Natural killer cell treated with Interleukin-12 subunit alpha and Interleukin-12 subunit beta and Interleukin-15 and Interleukin-18, amount 100 ng/mL, for 72 hours (primary cell): ENCODE data around the gene GLB1L2. TPM values are rescaled to one million over a fixed set of nuclear protein-coding genes. Genes with fewer than 3 reads are reported as not detected.
A peak's percentile ranks its signal among the peaks of the same experiment; 100 is the strongest.

Experiments used
- ATAC-seq, 2 donors: fragments of 150-1000 bp; cut with Tn5 transposase in 1 of 2; sonication (Bioruptor Pico), chemical (Tn5 transposase) in 1 of 2; 2 replicates each; pipeline ENCODE4 v1.10.0; 2021
- DNase-seq: peaks from one replicate; pipeline ENCODE4 v3.0.0; 2022; ENCODE audit warnings: low spot score
- H3K27ac Mint-ChIP-seq, 2 donors: 1 replicate in 1 of 2; 2 replicates in 1 of 2; pipeline ENCODE4 v1.8.0; 2022; ENCODE audit warnings: mixed read lengths in 2 of 2, mild to moderate bottlenecking in 1 of 2, moderate library complexity in 1 of 2
- H3K27me3 Mint-ChIP-seq, 2 donors: 1 replicate in 1 of 2; 2 replicates in 1 of 2; pipeline ENCODE4 v1.8.0; 2022; ENCODE audit warnings: mixed read lengths in 2 of 2
- H3K36me3 Mint-ChIP-seq: one replicate; pipeline ENCODE4 v1.8.0; 2022; ENCODE audit warnings: mixed read lengths
- H3K4me1 Mint-ChIP-seq, 2 donors: 1 replicate in 1 of 2; 2 replicates in 1 of 2; pipeline ENCODE4 v1.8.0; 2022; ENCODE audit warnings: low read depth in 2 of 2, mixed read lengths in 2 of 2, mild to moderate bottlenecking in 1 of 2
- H3K4me3 Mint-ChIP-seq: one replicate; pipeline ENCODE4 v1.8.0; 2022; ENCODE audit warnings: mixed read lengths
- H3K9me3 Mint-ChIP-seq: 2 replicates; pipeline ENCODE4 v1.8.0; 2022; ENCODE audit warnings: mixed read lengths
- total RNA-seq, 2 donors: library from RNA; stranded (reverse); gene quantifications; one replicate each; pipeline ENCODE4 v1.2.3, GENCODE V29; 2022

GLB1L2 gene
- total RNA-seq, 2 donors from 2014 or later = 1.7 to 15.0 TPM

DNA sequence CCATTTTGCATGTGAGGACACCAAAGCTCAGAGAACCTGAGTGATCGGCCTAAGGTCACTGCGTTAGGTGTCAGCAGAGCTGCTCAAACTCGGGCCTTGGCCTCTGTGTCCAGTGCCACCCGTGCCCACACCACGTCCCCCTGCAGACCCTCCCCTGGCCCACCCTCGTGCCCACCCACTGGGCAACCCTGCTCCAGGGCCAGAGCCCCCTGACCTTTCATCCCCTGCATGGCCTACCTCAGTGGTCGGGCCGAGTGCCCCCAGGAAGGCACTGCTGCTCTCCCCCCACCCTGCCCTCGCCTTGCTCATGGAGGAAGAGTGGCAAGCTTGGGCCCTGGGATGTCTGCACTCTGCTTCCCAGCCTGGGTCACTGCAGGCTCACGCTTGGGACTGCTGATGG is 62.5 kb downstream of the GLB1L2 start:
- H3K4me3 Mint-ChIP-seq = no peak overlapping the region
- no peak overlapping the region for H3K27ac Mint-ChIP-seq
- peaks cover 27 to 44% of the 10 kb centered on the region in 2 donors for H3K4me1 Mint-ChIP-seq
- H3K9me3 Mint-ChIP-seq = no peaks in the 10 kb centered on the region
- no peak for ATAC-seq
- DNase-seq = no peak
- no peaks in the 10 kb centered on the region for H3K27me3 Mint-ChIP-seq
- H3K36me3 Mint-ChIP-seq = no peaks in the 10 kb centered on the region

DNA sequence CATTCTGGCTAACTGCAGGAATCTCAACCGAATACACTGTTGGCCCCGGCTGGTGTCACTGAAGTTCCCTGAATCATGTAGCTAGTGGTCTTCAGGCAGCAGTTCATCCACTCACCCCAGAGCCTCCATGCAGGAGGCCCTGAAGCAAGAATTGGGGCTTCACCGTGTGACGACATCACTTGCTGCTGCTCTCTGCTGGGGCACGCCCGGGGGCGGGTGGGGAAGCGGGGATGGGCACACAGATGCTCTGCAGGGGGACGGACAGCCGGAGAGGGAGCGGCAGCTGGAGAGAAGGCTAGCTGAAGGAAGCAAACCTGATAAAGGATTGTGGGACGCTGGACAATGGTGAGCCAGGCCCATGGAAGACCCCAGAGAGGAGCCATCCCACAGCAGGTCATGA is 63.2 kb downstream of the GLB1L2 start:
- ATAC-seq = no peak
- no peaks in the 10 kb centered on the region for H3K27me3 Mint-ChIP-seq

DNA sequence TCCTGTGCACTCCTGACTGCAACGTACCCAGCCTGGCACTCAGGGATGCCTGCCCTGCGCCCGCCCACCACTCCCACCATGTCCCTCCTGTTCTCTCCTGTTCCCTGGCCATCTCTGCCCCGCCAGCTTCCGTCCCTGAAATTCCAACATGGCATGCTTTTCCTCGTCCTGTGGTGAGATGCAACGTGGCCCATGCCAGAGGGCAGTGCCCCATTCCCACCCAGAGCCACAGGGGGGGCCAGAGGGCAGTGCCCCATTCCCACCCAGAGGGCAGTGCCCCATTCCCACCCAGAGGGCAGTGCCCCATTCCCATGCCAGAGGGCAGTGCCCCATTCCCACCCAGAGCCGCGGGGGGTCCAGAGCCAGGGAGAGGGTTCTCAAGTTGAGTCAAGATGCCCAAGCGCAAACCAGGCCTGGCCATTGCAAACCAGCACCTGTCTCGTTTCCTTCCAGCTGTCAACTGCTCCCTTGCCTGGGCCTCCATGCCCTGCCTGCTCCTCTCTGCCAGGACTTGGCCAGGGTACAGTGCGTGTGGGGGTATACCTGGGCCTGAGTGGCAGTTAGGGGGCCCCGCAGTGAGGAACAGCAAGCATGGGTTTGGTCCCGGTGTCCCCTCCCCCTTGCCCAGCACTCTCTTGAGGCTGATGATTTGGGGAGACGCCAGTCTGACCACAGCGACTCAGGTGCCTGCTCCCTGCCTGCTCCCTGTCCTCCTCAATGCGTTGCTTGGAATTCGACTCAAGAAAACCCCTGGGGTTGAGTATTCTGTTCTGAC is 65.7 kb downstream of the GLB1L2 start:
- DNase-seq = no peak
- Mint-ChIP-seq H3K4me1 (peaks cover 27 to 44% of the 10 kb centered on the region in 2 donors), H3K9me3 (no peaks in the 10 kb centered on the region), H3K27ac (no peak overlapping the region), H3K27me3 (no peaks in the 10 kb centered on the region), H3K4me3 (no peak overlapping the region), H3K36me3 (no peaks in the 10 kb centered on the region)
- ATAC-seq = no peak

More for the DNA sequence above, 63.2 kb downstream of the GLB1L2 start:
- Mint-ChIP-seq H3K27ac (no peak overlapping the region), H3K36me3 (no peaks in the 10 kb centered on the region), H3K4me3 (no peak overlapping the region), H3K4me1 (peaks cover 27 to 39% of the 10 kb centered on the region in 2 donors), H3K9me3 (no peaks in the 10 kb centered on the region)
- no peak for DNase-seq

DNA sequence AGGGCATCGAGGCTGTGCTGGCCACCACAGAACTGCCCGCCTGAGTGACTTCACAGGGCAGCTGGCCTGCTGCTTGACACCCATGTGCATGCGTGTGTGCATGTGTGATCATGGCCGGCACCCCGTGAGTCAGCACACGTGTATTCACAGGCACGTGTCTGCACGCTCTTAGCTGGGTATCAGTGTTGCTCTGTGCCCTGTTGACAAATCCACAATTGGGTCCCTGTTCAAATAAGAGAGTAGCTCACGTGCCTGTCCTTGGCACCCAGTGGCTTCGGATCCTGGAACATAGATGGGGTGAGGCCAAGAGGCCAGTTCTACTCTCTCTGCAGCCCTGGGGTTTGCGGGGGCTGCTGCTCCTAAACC is 66.3 kb downstream of the GLB1L2 start:
- H3K27ac Mint-ChIP-seq = no peak overlapping the region
- DNase-seq (no peak), ATAC-seq (no peak)
- no peak overlapping the region for H3K4me3 Mint-ChIP-seq
- H3K27me3 Mint-ChIP-seq = no peaks in the 10 kb centered on the region
- H3K36me3 Mint-ChIP-seq = no peaks in the 10 kb centered on the region
- peaks cover 29 to 44% of the 10 kb centered on the region in 2 donors for H3K4me1 Mint-ChIP-seq
- H3K9me3 Mint-ChIP-seq = no peaks in the 10 kb centered on the region

DNA sequence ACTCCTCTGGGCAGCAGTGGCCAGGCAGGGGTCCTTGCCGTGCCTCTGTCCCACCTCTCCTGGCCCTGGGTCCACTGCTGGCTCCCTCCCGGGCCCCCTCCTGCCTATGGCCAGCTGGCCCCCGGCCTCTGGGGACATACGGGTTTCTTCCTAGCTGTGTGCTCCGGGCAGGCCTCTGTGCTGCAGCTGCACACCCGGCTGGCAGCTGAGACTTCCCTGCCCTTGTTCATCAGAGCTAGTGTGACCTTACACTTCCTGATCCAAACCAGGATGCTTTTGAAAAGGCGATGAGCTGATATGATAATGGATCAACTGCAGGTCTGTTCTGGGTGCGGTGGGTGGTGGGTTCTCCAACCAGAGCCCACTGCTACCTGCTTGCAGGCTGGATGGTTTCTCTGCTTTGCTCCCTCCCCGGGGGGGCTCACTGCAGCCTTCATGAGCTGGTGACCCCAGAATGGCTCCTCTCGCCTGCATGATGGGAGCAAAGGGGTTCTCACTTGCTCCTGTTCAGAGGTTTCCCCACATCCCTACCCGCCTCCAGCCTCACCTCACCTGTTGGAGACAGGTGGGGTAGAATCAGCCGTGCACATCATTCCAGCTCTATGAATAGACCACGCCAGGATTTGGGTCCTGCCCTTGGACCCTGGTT is 67.0 kb downstream of the GLB1L2 start:
- H3K9me3 Mint-ChIP-seq = no peaks in the 10 kb centered on the region
- peaks cover 25 to 40% of the 10 kb centered on the region in 2 donors for H3K4me1 Mint-ChIP-seq
- H3K27ac Mint-ChIP-seq = no peak overlapping the region
- no peaks in the 10 kb centered on the region for H3K36me3 Mint-ChIP-seq
- DNase-seq = no peak
- no peak for ATAC-seq
- no peaks in the 10 kb centered on the region for H3K27me3 Mint-ChIP-seq
- H3K4me3 Mint-ChIP-seq = no peak overlapping the region

DNA sequence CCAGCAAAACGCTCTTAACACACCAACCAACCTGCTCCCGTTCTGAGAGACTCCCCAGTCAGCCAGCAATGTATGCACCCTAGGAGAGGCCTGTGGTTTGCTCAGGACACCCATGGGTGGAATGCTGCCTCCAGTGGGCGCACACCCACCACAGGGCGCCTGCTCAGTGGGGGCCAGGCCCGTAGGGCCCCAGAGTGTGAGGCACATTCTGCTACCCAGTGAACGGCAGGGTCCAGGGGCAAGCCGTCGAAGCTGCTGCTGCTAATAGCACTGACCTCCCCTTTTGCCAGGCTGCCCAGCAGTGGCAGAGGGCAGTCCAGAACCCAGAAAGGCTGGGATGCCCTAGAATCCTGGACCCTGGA is 67.5 kb downstream of the GLB1L2 start:
- Mint-ChIP-seq H3K9me3 (no peaks in the 10 kb centered on the region), H3K4me1 (peaks cover 25 to 39% of the 10 kb centered on the region in 2 donors), H3K4me3 (no peak overlapping the region), H3K27ac (no peak overlapping the region), H3K27me3 (no peaks in the 10 kb centered on the region), H3K36me3 (no peaks in the 10 kb centered on the region)
- ATAC-seq (no peak), DNase-seq (no peak)

DNA sequence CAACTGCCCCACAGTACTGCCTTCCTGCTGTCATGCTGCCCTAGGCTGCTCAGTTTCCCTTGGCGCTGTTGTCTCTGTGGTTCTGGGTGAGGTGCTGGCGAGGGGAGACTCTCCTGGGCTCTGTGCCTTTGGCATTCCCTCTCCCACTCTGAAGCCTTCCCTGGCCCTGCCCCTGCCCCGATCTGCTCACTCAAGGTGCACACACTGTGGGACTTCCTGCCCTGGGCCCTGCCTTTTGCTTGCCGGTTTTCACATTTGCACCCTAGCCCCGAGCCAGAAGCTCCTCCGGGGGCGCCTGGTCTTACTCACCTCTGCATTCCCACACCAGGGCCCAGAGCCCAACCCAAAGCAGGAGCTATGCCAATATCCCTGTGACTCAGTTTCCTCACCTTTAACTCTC is 68.2 kb downstream of the GLB1L2 start:
- no peaks in the 10 kb centered on the region for H3K9me3 Mint-ChIP-seq
- no peak for DNase-seq
- peaks cover 25 to 41% of the 10 kb centered on the region in 2 donors for H3K4me1 Mint-ChIP-seq
- peak overlapping the region in 1 of 2 donors; percentile 35 for H3K27ac Mint-ChIP-seq
- no peak for ATAC-seq
- no peak overlapping the region for H3K4me3 Mint-ChIP-seq
- H3K27me3 Mint-ChIP-seq = no peaks in the 10 kb centered on the region
- no peaks in the 10 kb centered on the region for H3K36me3 Mint-ChIP-seq

DNA sequence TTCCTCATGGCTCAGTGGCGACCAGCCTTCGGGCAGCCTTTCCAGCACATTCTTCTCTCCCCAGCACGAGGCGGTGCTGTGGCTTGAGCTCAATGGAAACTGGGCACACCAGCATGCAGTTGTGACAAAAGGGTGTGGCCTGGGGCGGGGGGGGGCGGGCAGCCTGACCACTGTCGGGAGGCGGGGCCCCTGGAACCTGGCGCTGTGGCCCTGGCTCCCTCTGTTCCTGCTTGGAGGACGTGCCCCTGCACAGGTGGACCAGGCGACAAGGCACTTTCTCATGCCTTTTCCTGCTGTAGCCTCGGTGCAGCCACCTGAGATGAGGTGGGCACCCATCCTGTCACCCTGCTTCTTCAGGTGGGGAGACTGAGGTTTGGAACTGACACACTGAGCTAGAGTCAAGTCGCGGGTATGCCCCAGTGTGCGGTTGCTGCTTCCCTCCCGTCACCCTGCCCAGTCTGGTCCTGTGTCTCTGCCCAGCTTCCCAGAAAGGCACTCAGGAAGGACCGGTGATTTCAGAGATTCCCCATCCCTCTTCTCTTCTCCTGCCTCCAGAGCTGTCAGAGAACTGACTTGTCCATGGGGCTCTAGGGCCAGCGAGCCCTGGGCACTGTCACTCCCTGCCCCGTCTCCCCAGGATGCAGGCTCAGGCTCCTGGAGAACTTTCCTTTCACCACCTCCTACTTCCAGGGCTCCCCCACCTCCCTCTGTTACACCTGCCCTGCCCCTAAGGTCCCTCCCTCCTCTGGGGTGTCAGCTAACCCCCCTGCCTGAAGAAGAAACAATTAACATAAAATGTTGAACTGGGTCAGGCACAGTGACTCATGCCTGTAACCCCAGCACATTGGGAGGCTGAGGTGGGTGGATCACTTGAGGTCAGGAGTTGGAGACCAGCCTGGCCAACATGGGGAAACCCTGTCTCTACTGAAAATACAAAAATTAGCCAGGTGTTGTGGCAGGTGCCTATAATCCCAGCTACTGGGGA is 70.3 kb downstream of the GLB1L2 start:
- DNase-seq (no peak), ATAC-seq (peak; percentile 56 to 59)
- Mint-ChIP-seq H3K27me3 (no peaks in the 10 kb centered on the region), H3K4me1 (peaks cover 35 to 42% of the 10 kb centered on the region in 2 donors), H3K4me3 (peak overlapping the region; percentile 40), H3K9me3 (no peaks in the 10 kb centered on the region), H3K36me3 (no peaks in the 10 kb centered on the region), H3K27ac (peak overlapping the region in 1 of 2 donors; percentile 56)

DNA sequence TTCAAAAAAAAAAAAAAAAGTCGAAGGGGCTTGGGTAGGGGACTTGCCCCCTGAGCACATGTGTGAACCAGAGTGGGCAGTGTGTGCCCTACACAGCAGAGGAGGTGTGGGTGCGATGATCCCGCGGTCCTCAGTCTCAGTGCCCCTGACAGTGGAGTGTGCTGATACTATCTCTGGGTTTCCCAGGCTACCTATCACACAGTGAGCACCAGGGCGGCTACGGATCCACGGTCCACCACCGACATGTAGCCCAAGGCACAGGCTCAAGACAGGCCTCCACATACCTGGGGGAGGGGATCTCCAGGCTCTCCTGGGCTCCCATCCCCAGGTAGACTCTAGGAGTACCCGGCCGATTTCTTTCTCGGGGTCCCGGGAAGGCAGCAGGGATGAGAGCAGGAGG is 71.1 kb downstream of the GLB1L2 start:
- ATAC-seq = peak in 1 of 2 donors; percentile 5
- Mint-ChIP-seq H3K9me3 (no peaks in the 10 kb centered on the region), H3K27ac (peak overlapping the region in 1 of 2 donors; percentile 56), H3K4me3 (peak overlapping the region; percentile 40), H3K36me3 (no peaks in the 10 kb centered on the region), H3K4me1 (peaks cover 42 to 47% of the 10 kb centered on the region in 2 donors), H3K27me3 (no peaks in the 10 kb centered on the region)
- no peak for DNase-seq

DNA sequence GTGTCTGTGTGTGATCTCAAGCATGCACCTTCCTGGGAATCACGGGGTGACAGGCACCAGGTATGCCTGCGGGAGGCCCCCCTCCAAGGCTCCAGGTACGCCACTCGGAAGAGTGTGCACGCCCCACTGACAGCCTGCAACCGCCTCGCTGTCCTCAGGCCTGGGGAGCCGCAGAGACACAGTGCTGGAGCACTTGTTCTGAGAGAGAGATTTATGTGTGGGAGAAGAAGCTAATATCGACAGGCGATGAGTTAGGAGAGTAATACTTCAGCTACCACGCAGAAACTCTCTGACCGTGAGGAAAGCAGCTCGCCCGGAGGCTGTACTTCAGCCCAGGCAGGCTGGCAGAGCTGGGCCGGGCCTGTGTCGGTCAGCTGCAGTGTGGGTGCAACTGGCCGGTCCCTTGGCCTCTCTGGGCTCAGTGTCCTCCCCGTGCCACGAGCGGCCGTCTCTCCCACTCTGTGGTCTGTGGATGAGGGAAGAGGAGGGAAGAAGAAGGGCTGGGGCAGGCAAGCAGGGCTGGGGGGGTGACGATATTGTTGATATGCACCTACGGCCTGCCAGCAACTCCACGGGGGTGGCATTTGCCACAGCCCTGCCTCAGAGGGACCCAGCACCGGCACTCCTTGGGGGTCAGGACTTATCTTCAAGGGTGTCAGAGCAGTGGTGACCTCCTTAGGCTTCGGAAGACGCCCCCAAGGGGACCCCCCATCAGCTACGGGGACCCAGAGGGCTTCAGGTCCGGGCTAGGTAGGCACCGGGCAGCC is 73.0 kb downstream of the GLB1L2 start:
- H3K27me3 Mint-ChIP-seq = peaks cover 0 to 2% of the 10 kb centered on the region in 2 donors
- no peaks in the 10 kb centered on the region for H3K36me3 Mint-ChIP-seq
- H3K27ac Mint-ChIP-seq = peak overlapping the region in 1 of 2 donors; percentile 53
- H3K9me3 Mint-ChIP-seq = no peaks in the 10 kb centered on the region
- peaks cover 42 to 49% of the 10 kb centered on the region in 2 donors for H3K4me1 Mint-ChIP-seq
- no peak for ATAC-seq
- DNase-seq = no peak
- H3K4me3 Mint-ChIP-seq = no peak overlapping the region

DNA sequence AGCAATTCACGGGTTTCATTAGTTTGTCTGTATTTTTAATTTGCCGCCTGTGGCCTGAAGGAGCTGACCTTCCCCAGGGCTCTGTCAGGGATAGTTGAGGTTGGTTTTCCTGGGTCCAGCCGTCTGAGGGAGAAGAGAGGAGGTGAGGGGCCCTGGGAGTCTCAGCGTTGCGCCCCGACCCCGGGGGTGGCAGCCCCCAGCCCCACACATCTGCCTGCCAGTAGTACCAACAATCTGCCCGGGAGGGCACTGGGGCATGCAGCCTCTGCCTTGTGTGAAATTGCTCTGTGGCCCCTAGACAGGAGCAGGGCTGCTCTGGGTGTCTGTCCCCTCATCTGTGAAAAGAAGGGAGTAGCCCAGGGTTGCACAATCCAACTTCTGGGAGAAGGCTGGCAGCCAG is 73.6 kb downstream of the GLB1L2 start:
- no peaks in the 10 kb centered on the region for H3K36me3 Mint-ChIP-seq
- H3K9me3 Mint-ChIP-seq = no peaks in the 10 kb centered on the region
- DNase-seq = no peak
- peak overlapping the region in 1 of 2 donors; percentile 53 for H3K27ac Mint-ChIP-seq
- peaks cover 44 to 50% of the 10 kb centered on the region in 2 donors for H3K4me1 Mint-ChIP-seq
- no peak overlapping the region for H3K4me3 Mint-ChIP-seq
- peaks cover 0 to 6% of the 10 kb centered on the region in 2 donors for H3K27me3 Mint-ChIP-seq
- no peak for ATAC-seq

DNA sequence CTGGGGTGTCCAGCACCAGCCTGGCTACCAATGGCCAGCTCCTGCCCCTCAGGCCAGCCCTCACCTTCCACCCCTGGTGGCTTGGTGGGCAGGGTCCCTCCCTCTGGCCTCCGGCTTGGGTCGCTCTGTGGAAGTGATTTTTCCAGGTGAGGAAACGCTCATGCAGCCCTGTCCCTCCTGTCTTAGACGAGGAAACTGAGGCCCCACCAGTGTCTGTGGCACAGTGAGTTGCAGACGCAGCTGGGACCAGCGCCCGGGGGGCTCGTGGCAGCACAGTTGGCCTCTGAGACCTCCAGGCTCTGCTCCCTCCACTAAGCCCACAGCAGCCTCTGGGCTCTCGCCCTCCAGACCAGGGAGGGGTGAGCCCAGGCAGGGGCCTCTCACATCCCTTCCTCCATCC is 74.1 kb downstream of the GLB1L2 start:
- Mint-ChIP-seq H3K9me3 (no peaks in the 10 kb centered on the region), H3K36me3 (no peaks in the 10 kb centered on the region), H3K27ac (no peak overlapping the region), H3K27me3 (peaks cover 0 to 8% of the 10 kb centered on the region in 2 donors), H3K4me1 (peaks cover 44 to 51% of the 10 kb centered on the region in 2 donors), H3K4me3 (no peak overlapping the region)
- ATAC-seq = no peak
- DNase-seq = no peak
